HCT116 (cell line): ENCODE data around the gene CTAGE8.
"Not testable (repeated sequence)": the region's sequence is repeated elsewhere in the genome, so short reads cannot be mapped to it uniquely, and the experiment has no call there.

Experiments
- CBX3 ChIP-seq: IDR thresholded peaks from 2 replicates; pipeline ENCODE4 v1.6.1; 2012; ENCODE audit warnings: low read depth
- EZH2 ChIP-seq: fragments of 200-600 bp; sonication (generic); IDR thresholded peaks from 2 replicates; pipeline ENCODE4 v1.6.1; 2017; ENCODE audit warnings: antibody characterized with exemption, mixed run types
- EZH2phosphoT487 ChIP-seq: fragments of 200-600 bp; IDR thresholded peaks from 2 replicates; pipeline ENCODE4 v1.6.1; 2018; ENCODE audit warnings: antibody characterized with exemption, borderline replicate concordance
- JUND ChIP-seq: IDR thresholded peaks from 2 replicates; pipeline ENCODE4 v1.6.1; 2012
- MAX ChIP-seq: IDR thresholded peaks from 2 replicates; pipeline ENCODE4 v1.6.1; 2012
- POLR2A ChIP-seq: IDR thresholded peaks from 2 replicates; pipeline ENCODE4 v1.7.0; 2011; ENCODE audit warnings: borderline replicate concordance; ENCODE audit not compliant: insufficient read depth, insufficient read length; ENCODE audit errors: extremely low read depth
- POLR2AphosphoS5 ChIP-seq: IDR thresholded peaks from 2 replicates; pipeline ENCODE4 v1.6.1; 2011; ENCODE audit warnings: mild to moderate bottlenecking, low read depth, low read length, moderate library complexity
- RAD21 ChIP-seq: IDR thresholded peaks from 2 replicates; pipeline ENCODE4 v1.6.1; 2012; ENCODE audit warnings: low read depth, mild to moderate bottlenecking
- SIN3A ChIP-seq: IDR thresholded peaks from 2 replicates; pipeline ENCODE4 v1.6.1; 2012; ENCODE audit warnings: low read depth
- ZNF274 ChIP-seq: fragments of 200-500 bp; sonication (Bioruptor generic); IDR thresholded peaks from 2 replicates; pipeline ENCODE4 v1.6.1; 2014; ENCODE audit warnings: mild to moderate bottlenecking, low read depth, low read length, inconsistent platforms
- TF ChIP-seq, protein P1 (sequence below), 3 experiments: fragments of 200-600 bp in 1 of 3; sonication (generic) in 1 of 3; IDR thresholded peaks in 2 of 3; conservative IDR thresholded peaks in 1 of 3; 2 replicates each; pipeline ENCODE4 v1.5.1; 2012 to 2017; ENCODE audit warnings: low read depth in 2 of 3, low read length in 2 of 3, antibody characterized with exemption in 1 of 3, borderline replicate concordance in 1 of 3, control low read depth in 1 of 3, mild to moderate bottlenecking in 1 of 3, mixed read lengths in 1 of 3, mixed run types in 1 of 3, moderate library complexity in 1 of 3; ENCODE audit not compliant: insufficient read depth in 1 of 3
- TF ChIP-seq, protein P2 (sequence below): IDR thresholded peaks from 2 replicates; pipeline ENCODE4 v1.6.1; 2012; ENCODE audit warnings: low read depth

DNA sequence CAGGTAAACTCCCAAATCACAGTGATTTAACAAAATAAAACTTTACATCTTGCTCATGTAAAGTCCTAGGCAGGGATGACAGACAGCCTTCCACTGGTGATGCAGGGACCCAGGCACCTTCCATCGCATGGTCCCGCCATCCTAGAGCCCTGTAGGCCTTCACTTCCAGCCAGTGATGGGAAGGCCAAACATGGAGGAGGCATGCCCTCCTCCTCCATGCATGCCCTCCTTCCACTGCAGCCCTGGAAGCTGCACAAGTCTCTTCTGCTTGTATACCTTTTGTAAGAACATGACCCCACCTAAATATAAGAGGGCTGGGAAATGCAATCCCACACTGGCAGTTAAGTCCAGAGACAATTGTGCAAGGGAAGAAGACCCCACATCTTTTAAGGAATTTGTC, 40.6 kb upstream of the CTAGE8 start:
- TF ChIP-seq, protein P1, sequence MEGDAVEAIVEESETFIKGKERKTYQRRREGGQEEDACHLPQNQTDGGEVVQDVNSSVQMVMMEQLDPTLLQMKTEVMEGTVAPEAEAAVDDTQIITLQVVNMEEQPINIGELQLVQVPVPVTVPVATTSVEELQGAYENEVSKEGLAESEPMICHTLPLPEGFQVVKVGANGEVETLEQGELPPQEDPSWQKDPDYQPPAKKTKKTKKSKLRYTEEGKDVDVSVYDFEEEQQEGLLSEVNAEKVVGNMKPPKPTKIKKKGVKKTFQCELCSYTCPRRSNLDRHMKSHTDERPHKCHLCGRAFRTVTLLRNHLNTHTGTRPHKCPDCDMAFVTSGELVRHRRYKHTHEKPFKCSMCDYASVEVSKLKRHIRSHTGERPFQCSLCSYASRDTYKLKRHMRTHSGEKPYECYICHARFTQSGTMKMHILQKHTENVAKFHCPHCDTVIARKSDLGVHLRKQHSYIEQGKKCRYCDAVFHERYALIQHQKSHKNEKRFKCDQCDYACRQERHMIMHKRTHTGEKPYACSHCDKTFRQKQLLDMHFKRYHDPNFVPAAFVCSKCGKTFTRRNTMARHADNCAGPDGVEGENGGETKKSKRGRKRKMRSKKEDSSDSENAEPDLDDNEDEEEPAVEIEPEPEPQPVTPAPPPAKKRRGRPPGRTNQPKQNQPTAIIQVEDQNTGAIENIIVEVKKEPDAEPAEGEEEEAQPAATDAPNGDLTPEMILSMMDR (IDR thresholded peaks at IDR 0.05 in 2 of 3, conservative IDR thresholded peaks at IDR 0.05 in 1 of 3; ENCODE audit: borderline replicate concordance in 1 of 3, insufficient read depth in 1 of 3, low read depth in 2 of 3, low read length in 2 of 3), result not testable (repeated sequence)
- TF ChIP-seq POLR2AphosphoS5, MAX, ZNF274, EZH2phosphoT487, EZH2, POLR2A, RAD21, SIN3A, CBX3, JUND: not testable (repeated sequence)
- TF ChIP-seq, protein P2, sequence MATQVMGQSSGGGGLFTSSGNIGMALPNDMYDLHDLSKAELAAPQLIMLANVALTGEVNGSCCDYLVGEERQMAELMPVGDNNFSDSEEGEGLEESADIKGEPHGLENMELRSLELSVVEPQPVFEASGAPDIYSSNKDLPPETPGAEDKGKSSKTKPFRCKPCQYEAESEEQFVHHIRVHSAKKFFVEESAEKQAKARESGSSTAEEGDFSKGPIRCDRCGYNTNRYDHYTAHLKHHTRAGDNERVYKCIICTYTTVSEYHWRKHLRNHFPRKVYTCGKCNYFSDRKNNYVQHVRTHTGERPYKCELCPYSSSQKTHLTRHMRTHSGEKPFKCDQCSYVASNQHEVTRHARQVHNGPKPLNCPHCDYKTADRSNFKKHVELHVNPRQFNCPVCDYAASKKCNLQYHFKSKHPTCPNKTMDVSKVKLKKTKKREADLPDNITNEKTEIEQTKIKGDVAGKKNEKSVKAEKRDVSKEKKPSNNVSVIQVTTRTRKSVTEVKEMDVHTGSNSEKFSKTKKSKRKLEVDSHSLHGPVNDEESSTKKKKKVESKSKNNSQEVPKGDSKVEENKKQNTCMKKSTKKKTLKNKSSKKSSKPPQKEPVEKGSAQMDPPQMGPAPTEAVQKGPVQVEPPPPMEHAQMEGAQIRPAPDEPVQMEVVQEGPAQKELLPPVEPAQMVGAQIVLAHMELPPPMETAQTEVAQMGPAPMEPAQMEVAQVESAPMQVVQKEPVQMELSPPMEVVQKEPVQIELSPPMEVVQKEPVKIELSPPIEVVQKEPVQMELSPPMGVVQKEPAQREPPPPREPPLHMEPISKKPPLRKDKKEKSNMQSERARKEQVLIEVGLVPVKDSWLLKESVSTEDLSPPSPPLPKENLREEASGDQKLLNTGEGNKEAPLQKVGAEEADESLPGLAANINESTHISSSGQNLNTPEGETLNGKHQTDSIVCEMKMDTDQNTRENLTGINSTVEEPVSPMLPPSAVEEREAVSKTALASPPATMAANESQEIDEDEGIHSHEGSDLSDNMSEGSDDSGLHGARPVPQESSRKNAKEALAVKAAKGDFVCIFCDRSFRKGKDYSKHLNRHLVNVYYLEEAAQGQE, result not testable (repeated sequence)
